OCI-LY3 (cell line): ENCODE data around the gene CHML.

ENCODE experiments used
- H2AFZ ChIP-seq: fragments of 200-600, 300-600 bp; shearing (Covaris generic); 2 replicates; pipeline ENCODE4 v1.6.0; 2014; ENCODE audit warnings: antibody characterized with exemption, low read depth, low read length
- H3K27ac ChIP-seq: fragments of 200-600, 300-600 bp; sonication (generic); 2 replicates; pipeline ENCODE4 v1.5.1; 2014; ENCODE audit warnings: mild to moderate bottlenecking, low read length, moderate library complexity, mixed read lengths
- H3K27me3 ChIP-seq: fragments of 200-600, 300-600 bp; sonication (generic); 2 replicates; pipeline ENCODE4 v1.6.1; 2014; ENCODE audit warnings: low read depth, low read length, mixed read lengths
- H3K36me3 ChIP-seq: fragments of 200-600, 300-600 bp; sonication (generic); replicated peaks from 2 replicates; pipeline ENCODE3; 2014; ENCODE audit warnings: low read depth, low read length, mixed read lengths
- H3K4me1 ChIP-seq: fragments of 300-600, 200-600 bp; sonication (generic); 2 replicates; pipeline ENCODE4 v1.6.1; 2014; ENCODE audit warnings: low read length, mixed read lengths
- H3K4me2 ChIP-seq: fragments of 200-600, 300-600 bp; sonication (generic); 2 replicates; pipeline ENCODE4 v1.6.1; 2014; ENCODE audit warnings: low read length, mixed read lengths
- H3K4me3 ChIP-seq: fragments of 300-600, 200-600 bp; sonication (generic); 2 replicates; pipeline ENCODE4 v1.5.1; 2014; ENCODE audit warnings: antibody characterized with exemption, mild to moderate bottlenecking, low read length, moderate library complexity
- H3K79me2 ChIP-seq: fragments of 300-600, 200-600 bp; shearing (Covaris generic); 2 replicates; pipeline ENCODE4 v1.6.1; 2014; ENCODE audit warnings: mild to moderate bottlenecking, low read length, mixed read lengths
- H3K9ac ChIP-seq: fragments of 300-600, 200-600 bp; shearing (Covaris generic); 2 replicates; pipeline ENCODE4 v1.6.0; 2014; ENCODE audit warnings: mild to moderate bottlenecking, low read length, moderate library complexity
- H3K9me3 ChIP-seq: fragments of 200-600, 300-600 bp; shearing (Covaris generic); 2 replicates; pipeline ENCODE4 v1.6.1; 2014; ENCODE audit warnings: low read length, mixed read lengths; ENCODE audit not compliant: insufficient read depth
- H4K20me1 ChIP-seq: fragments of 200-600, 300-600 bp; sonication (generic); 2 replicates; pipeline ENCODE4 v1.6.1; 2016; ENCODE audit warnings: low read length, mixed read lengths; ENCODE audit not compliant: insufficient read depth
- CTCF ChIP-seq: fragments of 200-600, 300-600 bp; sonication (generic); IDR thresholded peaks from 2 replicates; pipeline ENCODE4 v1.5.1; 2014; ENCODE audit warnings: antibody characterized with exemption, low read length, low read depth
- EZH2phosphoT487 ChIP-seq: fragments of 200-600 bp; shearing (Covaris generic); IDR thresholded peaks from 2 replicates; pipeline ENCODE4 v1.6.1; 2018; ENCODE audit warnings: antibody characterized with exemption, mixed run types, low read depth

Gene CHML

GRCh38 chr1:241679961-241680360 is 39.8 kb upstream of the CHML start:
- Histone ChIP-seq H3K27me3 (peaks cover 34% of the 10 kb centered on the region), H3K9me3 (no peaks in the 10 kb centered on the region), H4K20me1 (no peaks in the 10 kb centered on the region), H3K4me3 (no peak overlapping the region), H3K36me3 (no peaks in the 10 kb centered on the region), H2AFZ (no peak overlapping the region), H3K79me2 (no peaks in the 10 kb centered on the region), H3K27ac (no peak overlapping the region), H3K4me2 (no peak overlapping the region), H3K4me1 (no peaks in the 10 kb centered on the region), H3K9ac (no peak overlapping the region)
- TF ChIP-seq CTCF (no peak), EZH2phosphoT487 (no peak)

GRCh38 chr1:241679404-241679803 is 39.2 kb upstream of the CHML start:
- Histone ChIP-seq H3K4me1 (no peaks in the 10 kb centered on the region), H4K20me1 (no peaks in the 10 kb centered on the region), H3K4me2 (no peak overlapping the region), H2AFZ (no peak overlapping the region), H3K4me3 (no peak overlapping the region), H3K36me3 (no peaks in the 10 kb centered on the region), H3K79me2 (no peaks in the 10 kb centered on the region), H3K27ac (no peak overlapping the region), H3K9me3 (no peaks in the 10 kb centered on the region), H3K9ac (no peak overlapping the region), H3K27me3 (peaks cover 34% of the 10 kb centered on the region)
- no peak for TF ChIP-seq EZH2phosphoT487
- TF ChIP-seq CTCF: no peak

- Histone ChIP-seq H3K36me3 (no peaks in the 10 kb centered on the region), H3K79me2 (no peaks in the 10 kb centered on the region), H3K9me3 (no peaks in the 10 kb centered on the region), H3K9ac (no peak overlapping the region), H4K20me1 (no peaks in the 10 kb centered on the region), H3K4me3 (no peak overlapping the region), H3K27me3 (peaks cover 34% of the 10 kb centered on the region), H3K4me2 (no peak overlapping the region), H3K27ac (no peak overlapping the region), H3K4me1 (no peaks in the 10 kb centered on the region), H2AFZ (no peak overlapping the region)
- no peak for TF ChIP-seq CTCF
- TF ChIP-seq EZH2phosphoT487: no peak
Observed at GRCh38 chr1:241678536-241678935, 38.4 kb upstream of the CHML start.

GRCh38 chr1:241677201-241677600 is 37.0 kb upstream of the CHML start:
- TF ChIP-seq CTCF (no peak), EZH2phosphoT487 (no peak)
- Histone ChIP-seq H3K27ac (no peak overlapping the region), H3K4me1 (no peaks in the 10 kb centered on the region), H3K4me2 (peak overlapping the region; percentile 8; the same call in 1 of the 2 replicates), H3K79me2 (no peaks in the 10 kb centered on the region), H3K27me3 (peaks cover 40% of the 10 kb centered on the region), H2AFZ (no peak overlapping the region), H3K4me3 (no peak overlapping the region), H3K36me3 (no peaks in the 10 kb centered on the region), H3K9ac (no peak overlapping the region), H4K20me1 (no peaks in the 10 kb centered on the region), H3K9me3 (no peaks in the 10 kb centered on the region)
